Measurements from ENCODE around the gene C22orf23. TPM values are rescaled to one million over a fixed set of nuclear protein-coding genes. Genes with fewer than 3 reads are reported as not detected.

The C22orf23 gene
- total and polyA plus RNA-seq, 2 of the 13 experiments (the other 11 are each of a cell fraction or from before 2014, with no cell fraction given): 0.21 to 0.24 TPM

- TF ChIP-seq ZFAT (CRISPR knock-in tag; conservative IDR thresholded peaks at IDR 0.05): no peak
- TF ChIP-seq SETDB1 (CRISPR knock-in tag; IDR thresholded peaks at IDR 0.05; ENCODE audit: borderline replicate concordance): no peak
- TF ChIP-seq SOX13 (IDR thresholded peaks at IDR 0.05): no peak
- no peak for TF ChIP-seq SOX13 (CRISPR knock-in tag; conservative IDR thresholded peaks at IDR 0.05 in 1 of 2, IDR thresholded peaks at IDR 0.05 in 1 of 2)
- TF ChIP-seq SSRP1 (CRISPR knock-in tag; IDR thresholded peaks at IDR 0.05): no peak
- peak; percentile 40; the same call in 1 of the 2 replicates for TF ChIP-seq ZSCAN25 (CRISPR knock-in tag; IDR thresholded peaks at IDR 0.05)
- peak; percentile 92 for TF ChIP-seq ARID4A (CRISPR knock-in tag; IDR thresholded peaks at IDR 0.05; ENCODE audit: borderline replicate concordance)
- no peak for TF ChIP-seq ARNTL (CRISPR knock-in tag; IDR thresholded peaks at IDR 0.05)
- TF ChIP-seq TARDBP (CRISPR knock-in tag; IDR thresholded peaks at IDR 0.05): 0 out of 2 replicates have a peak, but pooled peaks have one; percentile 15
- no peak for TF ChIP-seq ATRX (CRISPR knock-in tag; IDR thresholded peaks at IDR 0.05; ENCODE audit: borderline replicate concordance)
- TF ChIP-seq TP53 (CRISPR knock-in tag; conservative IDR thresholded peaks at IDR 0.05): no peak; the same call in 1 of the 2 replicates
- 0 out of 2 replicates have a peak, but pooled peaks have one; percentile 46 for TF ChIP-seq SMAD3 (CRISPR knock-in tag; IDR thresholded peaks at IDR 0.05)
- no peak for TF ChIP-seq ZNF10 (CRISPR knock-in tag; IDR thresholded peaks at IDR 0.05; ENCODE audit: borderline replicate concordance, low read depth)
- TF ChIP-seq POLR2AphosphoS2 (IDR thresholded peaks at IDR 0.05; ENCODE audit: low read depth, low read length): no peak
- peak; percentile 61; the same call in 1 of the 2 replicates for TF ChIP-seq KLF9 (CRISPR knock-in tag; IDR thresholded peaks at IDR 0.05; ENCODE audit: low read depth)
- TF ChIP-seq CEBPZ (IDR thresholded peaks at IDR 0.05; ENCODE audit: low read length): no peak
- TF ChIP-seq ZNF556 (CRISPR knock-in tag; IDR thresholded peaks at IDR 0.05; ENCODE audit: borderline replicate concordance): no peak
- TF ChIP-seq GABPB1 (CRISPR knock-in tag; IDR thresholded peaks at IDR 0.05): peak; percentile 99
- TF ChIP-seq E2F1 (CRISPR knock-in tag; IDR thresholded peaks at IDR 0.05): no peak
- TF ChIP-seq TBL1XR1 (IDR thresholded peaks at IDR 0.05; ENCODE audit: borderline replicate concordance, low read length, partially characterized antibody): no peak
- TF ChIP-seq ZSCAN31 (CRISPR knock-in tag; IDR thresholded peaks at IDR 0.05; ENCODE audit: low read depth): 0 out of 2 replicates have a peak, but pooled peaks have one; percentile 23
- no peak for TF ChIP-seq GZF1 (CRISPR knock-in tag; IDR thresholded peaks at IDR 0.05)
Observed at GRCh38 chr22:37953437-37954179, at the start of gene C22orf23, which contains the start of gene POLR2F (continued).

Data from HepG2 (cell line).